Stimulated activated CD4-positive, alpha-beta T cell treated with anti-CD3 and anti-CD28 coated beads, Interleukin-4, amount 100 ng/mL, for 24 hours (primary cell): Measurements from ENCODE around the gene KRCC1.
"Not testable (repeated sequence)": the region's sequence is repeated elsewhere in the genome, so short reads cannot be mapped to it uniquely, and the experiment has no call there.

Experiments
- DNase-seq: peaks from one replicate; pipeline ENCODE4 v3.0.0-alpha.2; 2020

Gene KRCC1

DNA sequence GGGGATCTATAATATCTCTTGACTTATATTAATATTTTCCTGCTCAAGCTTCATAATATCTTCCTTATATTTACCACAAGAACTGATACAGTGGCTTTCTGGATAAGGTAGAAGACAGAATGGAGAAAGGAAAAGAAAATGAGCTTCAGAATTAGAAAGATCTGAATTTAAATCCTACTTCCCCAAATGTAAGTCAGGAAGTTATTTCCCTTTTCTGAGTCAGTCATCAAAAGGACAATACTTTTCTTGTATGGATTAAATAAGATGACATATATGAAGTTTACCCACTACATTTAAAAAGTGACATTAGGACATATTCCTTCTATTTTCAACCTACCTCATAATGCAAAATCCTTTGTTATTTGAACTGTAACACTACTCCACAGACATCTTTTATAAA lies 19.0 kb downstream of the KRCC1 start:
- DNase-seq = no peak

DNA sequence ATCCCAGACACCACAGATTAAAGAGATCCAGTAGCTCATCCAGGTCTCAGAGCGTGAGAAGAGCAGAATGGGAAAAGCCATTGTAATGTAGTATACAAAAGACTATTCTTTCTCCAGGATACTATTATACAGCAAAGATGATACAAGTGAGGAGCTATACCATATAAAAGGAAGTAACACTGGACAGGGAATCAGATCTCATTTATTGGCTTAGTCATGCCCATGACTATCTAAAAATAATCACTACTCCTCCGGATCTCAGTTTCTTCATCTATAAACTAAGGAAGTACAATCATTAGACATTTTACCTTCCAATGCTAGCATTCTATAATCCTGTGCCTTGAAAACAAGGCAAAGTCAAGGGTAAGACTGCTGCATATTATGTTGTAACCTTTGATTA lies 19.4 kb downstream of the KRCC1 start:
- no peak for DNase-seq

DNA sequence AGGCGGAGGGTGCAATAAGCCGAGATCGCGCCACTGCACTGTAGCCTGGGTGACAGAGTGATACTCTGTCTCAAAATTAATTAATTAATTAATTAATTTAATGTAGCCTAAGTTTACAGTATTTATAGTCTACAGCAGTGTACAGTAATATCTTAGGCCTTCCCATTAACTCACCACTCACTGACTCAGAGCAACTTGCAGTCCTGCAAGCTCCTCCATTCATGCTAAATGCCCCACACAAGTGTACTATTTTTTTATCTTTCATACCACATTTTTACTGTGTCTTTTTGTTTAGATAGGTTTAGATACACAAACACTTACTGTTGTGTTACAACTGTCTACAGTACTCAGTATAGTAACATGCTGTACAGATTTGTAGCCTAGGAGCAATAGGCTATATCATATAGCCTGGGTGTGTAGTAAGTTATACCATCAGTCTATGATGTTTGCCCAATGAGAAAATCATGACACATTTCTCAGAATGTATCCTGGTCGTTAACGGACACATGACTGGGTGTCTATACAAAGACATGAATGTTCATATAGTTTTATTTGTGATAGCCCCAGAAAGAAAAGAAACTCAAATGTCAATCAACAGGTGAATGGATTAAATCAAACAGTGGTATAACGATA lies 23.4 kb downstream of the KRCC1 start:
- DNase-seq = no peak

DNA sequence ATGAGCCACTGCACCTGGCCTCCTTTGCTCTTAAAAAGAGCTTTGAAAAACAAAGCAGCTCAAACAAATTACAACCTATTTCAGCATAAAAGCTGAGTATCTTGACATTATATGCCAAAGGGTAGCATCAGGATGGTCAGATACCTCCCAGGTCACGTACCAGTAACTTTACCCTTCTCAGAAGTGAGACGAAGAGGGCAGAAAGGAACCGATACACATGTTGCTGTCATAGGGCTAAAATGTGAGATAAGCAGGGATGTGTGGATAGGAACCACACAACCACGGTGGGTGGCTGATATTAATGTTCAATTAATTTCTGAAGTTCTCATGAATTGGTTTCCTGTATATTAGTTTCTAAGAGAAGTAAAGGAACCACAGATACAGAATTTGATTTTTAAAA lies 26.7 kb downstream of the KRCC1 start:
- DNase-seq = no peak

DNA sequence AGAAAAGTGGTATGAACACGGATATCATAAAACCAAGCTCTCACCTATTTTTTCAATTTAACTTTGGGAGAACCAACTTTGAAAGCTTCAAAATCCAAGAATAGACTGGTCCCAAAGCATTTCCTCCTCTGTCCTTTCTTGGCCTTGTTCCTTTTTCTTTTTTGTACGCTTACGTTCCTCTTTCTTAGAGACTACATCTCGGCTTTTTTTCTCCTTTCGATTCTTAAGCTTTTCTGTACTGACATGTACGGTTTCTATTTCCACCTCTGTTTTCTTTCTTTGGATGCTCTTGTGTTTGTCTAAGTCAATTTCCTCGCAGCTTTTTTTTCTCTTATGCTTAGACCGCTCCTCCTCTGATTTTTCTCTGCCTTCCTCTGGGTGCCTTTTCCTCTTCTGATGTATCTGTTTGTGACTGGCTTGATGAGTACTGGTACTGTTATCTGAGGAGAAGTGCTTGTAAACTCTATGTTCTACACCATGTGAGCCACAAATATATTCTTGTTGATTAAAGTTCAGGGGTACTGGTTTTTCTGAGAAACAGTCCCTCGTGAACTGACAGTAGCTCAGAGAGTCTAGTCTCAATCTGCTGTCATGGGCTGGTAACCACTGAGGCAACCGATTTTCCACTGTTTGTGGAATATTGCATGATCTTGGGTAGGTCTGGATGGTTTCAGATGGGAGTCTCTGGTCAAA lies 27.7 kb downstream of the KRCC1 start:
- DNase-seq = no peak

DNA sequence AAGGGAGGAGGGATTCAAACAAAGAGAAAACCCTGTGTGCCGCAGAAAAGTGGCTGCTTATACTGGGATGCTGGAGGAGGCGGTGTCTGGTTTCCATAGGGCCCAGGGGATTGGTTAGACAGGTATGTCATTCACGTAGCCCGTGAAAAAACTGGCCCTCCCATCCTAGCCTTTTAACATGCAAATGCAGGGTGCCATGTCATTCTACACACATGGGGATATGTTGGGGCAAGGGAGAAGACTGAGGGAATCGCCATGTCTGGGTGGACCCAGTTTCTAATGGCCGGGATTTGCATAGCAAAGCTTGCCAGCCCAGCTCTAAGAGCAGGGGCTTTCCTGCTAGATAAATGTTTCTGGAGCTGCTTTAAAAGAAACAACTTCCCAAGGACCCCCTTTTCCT lies 31.1 kb downstream of the KRCC1 start:
- DNase-seq = no peak

DNA sequence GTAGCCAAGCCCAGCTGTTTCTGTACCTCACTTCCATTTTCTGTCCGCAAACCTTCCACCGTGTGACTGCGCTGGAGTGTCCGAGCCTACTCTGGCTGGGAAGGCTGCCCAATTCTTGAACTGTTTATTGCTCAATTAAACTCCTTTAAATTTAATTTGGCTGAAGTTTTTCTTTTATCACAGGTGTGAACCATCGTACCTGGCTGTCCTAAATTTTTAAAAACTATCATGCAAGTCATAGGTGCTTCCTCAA lies 33.0 kb downstream of the KRCC1 start:
- no peak for DNase-seq

DNA sequence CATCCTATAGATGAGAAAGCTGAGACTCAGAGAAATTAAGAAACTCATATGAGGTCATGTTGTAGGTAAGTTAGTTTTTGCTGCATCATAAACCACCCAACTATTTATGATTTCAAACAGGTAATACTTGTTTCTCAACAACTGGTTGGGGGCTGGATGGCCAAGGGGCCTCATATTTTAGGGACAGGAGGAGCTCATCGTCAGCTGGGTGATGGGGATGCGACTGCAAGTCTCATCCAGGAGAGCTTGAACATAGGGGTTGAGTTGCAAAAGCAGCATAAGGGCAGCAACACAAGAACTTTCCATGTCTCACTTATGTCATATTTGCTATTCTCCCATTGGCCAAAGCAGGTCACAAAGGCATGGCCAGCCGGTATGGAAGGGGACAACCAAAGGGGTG lies 35.6 kb downstream of the KRCC1 start:
- DNase-seq = no peak

DNA sequence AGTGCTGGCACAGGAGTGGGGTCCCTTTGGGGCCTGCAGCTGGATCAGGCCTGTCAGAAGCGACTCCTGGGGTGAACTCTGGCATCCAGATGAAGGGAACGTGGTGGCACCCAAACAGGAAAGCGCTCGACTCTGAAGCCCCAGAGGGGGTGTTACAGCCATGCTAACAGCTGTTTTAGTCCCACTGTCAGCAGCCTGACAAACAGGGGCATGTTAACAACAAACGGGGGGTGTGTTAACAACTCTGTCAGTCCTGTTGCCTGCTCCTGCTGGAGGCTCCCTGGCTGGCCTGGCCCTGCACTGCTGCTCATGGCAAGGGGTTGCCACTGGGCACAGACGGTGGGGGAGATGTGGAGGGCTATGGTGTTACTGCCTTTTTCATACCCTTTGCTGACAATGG lies 36.7 kb downstream of the KRCC1 start:
- DNase-seq = no peak

DNA sequence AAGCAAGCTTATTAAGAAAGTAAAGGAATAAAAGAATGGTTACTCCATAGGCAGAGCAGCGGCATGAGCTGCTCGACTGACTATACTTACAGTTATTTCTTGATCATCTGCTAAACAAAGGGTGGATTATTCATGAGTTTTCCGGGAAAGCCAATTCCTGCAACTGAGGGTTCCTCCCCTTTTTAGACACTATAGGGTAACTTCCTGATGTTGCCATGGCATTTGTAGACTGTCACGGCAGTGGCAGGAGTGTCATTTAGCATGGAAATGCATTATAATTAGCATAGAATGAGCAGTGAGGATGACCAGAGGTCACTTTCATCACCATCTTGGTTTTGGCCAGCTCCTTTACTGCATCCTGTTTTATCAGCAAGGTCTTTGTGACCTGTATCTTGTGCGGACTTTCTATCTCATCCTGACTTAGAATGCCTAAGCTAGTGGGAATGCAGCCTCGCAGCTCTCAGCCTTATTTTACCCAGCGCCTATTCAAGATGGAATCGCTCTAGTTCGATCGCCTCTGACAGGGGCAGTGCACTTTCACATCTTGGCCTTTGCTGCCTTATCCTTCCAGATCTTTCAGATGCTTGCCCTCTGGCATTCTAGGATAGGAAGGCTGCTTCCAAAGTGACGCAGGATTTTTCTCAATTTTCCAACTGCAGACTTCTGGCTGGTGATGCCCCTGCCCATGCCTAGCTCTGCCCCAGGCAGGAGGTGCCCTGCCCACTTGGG lies 37.3 kb downstream of the KRCC1 start:
- not testable (repeated sequence) for DNase-seq

DNA sequence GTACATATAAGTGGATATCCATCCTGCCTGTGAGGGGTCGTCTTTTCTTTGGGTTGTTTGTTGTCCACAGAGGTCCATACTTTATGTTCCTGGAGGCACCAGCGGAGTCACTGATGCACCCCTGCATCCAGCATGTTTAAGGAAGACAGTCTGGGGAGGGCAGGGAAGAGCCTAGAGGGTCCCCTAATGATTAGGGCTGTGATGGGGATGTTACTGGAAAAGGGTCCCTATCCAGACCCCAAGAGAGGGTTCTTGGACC lies 37.9 kb downstream of the KRCC1 start:
- not testable (repeated sequence) for DNase-seq

DNA sequence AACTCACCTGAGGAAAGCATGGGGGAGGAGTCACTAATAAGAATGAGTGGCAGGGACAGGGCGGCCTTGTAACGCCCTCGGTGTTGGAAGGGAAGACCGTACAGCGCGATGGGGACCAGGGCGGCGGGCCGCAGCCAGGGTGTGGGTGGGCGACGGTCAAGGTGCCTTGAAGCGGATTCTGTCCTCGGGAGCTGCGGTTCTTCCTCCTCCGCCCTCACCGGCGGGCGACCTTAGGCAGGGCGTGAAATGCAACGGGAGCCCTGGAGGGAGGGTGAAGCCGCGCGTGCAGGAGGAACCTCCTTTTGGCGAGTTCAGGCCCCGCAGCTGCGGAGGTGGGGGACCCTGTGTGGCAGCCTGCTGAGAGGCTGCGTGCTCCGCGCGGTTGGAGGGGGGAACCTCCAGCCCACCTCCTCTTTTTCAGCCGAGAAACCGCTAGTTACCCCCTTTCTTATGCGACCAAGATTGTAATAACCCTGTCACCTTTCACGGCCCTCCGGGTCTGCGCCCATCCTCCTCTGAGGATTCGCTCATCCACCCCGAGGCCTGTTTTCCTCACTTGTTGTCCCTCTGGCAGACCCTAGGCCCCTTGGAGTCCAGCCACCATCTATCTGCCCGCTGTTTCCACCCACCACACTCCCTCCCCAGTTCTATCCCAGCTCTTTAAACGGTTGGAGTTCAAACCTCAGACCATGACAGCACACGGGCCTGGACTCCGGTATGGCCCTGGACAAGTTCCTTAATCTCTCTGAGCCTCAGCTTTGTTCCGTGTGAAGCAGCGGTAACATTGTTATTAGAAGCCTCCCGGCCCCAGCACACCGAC lies 38.4 kb downstream of the KRCC1 start:
- no peak for DNase-seq

DNA sequence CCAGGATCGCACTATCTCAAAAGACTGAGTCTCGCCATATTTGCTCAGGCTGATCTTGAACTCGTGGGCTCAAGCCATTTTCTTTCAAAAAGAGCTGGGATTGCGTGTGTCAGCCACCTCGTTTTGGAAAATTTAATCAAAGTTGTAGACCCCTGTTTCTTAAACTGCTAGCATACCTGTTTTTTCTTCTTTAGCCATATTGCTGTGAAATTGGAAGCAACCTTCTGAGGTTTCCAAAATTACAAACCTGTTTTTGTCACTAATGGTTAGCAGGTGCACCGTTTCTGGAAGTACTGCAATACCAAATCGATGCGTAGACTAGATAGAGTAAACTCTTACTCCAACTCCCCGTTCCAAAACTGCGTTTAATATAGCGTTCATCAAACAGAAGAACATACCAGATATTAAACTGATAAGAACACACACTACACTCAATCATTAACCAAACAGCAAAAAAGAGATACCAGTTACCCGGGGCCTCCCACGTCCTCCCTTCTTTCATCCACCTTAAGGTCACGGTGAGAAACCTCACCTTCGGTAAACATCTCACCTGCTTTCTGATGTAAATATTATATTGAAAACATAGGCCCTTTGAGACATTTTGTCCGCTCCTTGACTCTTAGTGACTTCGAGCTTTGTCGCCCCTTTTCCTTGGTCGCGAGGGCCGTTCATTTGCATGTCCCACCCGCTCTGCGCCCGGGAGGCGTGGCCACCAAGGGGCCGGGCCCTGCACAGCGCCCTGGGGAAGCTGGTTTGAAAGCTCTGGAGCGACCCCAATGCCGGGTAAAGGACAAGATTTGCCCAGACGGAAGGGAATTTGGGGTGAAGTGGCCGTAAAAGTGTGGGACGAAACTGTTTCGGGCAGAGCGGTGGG lies 39.3 kb downstream of the KRCC1 start, which contains the start of gene RNU2-63P:
Gene RNU2-63P (minus strand): TSS at position 462 of the 874 bp plus-strand sequence.
- DNase-seq = peak; percentile 77

DNA sequence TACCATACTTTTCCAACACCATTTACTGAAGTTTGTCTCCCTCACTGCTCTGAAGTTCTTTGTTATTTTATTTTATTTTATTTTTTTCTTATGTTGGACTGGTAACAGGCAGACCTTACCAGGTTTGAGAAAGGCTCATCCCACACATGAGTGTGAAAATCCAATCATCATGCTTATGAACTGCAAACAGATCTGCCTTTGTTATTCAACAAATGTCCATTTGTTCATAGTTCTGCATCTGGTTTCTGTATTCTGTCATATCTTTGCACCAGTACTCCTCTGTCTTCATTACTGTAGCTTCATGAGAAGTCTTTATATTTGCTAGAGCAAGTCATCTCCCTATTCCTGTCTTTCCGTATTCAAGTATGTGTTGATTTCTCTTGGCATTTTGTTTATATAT lies 44.6 kb downstream of the KRCC1 start:
- DNase-seq = no peak

DNA sequence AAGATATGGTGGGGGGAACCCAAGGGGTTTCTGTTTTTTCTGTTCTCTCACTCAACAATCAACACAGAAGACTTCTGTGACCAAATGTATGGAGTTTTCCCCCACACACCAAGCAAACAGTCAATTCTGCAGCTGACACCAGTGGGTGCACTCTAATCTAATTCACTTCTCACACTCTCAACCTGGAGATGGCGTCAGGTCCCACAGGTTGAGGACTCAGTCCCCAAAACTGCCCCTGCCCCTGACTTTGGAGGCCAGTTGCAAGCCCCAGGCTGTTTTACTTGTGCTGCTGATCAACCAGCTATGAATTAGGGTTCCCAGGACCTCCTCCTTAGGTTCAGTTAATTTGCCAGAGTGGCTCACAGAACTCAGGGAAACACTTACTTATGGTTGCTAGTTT lies 45.4 kb downstream of the KRCC1 start:
- no peak for DNase-seq

DNA sequence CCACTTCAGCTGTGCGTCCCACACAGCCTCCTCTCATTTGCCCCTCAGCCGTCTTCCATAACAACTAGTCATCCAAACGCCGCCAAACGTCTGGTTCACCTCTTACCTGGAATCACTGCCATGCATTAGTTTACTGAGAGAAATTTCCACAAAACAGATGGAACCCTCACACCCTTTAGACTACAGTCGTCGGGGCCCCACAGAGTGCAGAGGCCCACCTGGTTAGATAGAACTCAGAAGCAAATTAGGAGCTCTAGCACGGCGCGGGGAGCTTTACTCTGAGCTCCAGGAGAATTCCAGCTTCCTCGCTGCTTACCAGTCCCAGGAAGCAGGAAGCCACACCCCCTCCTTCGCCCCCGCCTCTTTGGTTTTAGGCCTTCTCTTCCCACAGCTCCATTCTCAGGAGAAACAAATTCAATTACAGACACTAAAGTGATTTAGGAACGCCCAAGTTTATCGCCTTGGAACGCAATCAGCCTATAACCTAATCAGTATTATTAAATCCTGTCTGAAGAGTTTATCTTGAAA lies 48.6 kb downstream of the KRCC1 start:
- DNase-seq = no peak

DNA sequence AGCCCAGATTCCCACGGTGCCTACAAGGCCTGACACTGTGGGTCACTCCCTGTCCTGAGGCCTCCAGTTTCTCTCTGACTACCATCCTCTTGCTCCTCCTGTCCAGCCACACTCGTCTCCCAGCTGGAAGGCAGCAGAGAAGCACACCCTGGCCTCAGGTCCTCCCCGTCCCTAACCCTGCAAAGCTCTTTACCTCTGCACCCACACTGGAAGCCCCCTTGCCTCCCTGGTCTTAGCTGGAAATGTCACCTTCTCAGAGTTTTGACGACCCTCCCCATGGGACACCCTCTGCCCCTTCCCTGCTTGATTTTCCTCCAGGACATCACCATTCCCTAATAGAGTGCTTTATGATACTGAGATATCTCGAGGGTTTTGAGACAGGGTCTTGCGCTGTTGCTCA lies 49.8 kb downstream of the KRCC1 start:
- no peak for DNase-seq

DNA sequence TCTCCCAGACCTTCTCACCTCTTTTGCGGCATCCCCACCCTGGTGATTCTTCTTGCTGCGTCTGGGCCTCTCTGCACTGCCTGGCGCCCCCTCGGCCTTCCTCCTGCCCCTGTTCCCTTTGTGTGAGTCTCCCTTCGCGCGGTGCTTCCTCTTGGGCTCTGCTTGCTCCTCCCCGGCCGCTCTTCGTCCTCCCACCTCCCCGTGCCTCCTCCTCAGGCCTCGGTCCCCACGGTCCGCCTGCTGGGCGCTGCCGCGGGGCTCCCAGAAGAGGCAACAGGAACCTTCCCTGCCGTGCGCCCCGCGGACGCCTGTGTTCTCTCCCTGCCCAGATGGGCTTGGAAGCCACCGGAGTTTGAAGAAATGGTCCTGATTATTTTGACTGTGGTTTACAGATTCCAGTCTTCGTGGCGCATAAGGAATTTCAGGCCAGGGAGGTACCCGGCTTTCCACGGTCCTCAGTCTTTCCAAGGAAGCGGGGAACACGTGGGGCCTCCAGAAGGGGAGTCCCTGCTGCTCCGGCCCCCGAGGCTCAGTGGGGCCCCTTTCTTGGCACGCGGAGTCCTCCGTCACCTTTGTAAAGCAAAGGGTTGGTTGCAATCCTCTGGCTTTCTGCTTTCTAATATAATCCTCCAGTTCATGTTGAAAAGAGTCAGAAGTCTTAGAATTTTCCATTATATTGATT lies 52.4 kb downstream of the KRCC1 start:
- no peak for DNase-seq

DNA sequence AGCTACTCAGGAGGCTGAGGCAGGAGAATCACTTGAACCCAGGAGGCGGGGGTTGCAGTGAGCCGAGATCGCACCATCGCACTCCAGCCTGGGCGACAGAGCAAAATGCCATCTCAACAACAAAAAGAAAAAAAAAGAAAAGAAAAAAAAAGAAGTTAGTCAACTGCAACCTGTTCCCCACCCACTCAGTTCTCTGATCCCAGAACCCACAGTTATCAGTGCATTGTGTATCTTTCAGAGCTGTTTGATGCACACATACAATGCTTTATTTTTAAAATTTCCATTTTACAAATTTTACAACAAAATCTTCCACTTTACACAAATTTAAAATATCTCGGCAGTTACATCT lies 53.2 kb downstream of the KRCC1 start:
- DNase-seq = no peak

DNA sequence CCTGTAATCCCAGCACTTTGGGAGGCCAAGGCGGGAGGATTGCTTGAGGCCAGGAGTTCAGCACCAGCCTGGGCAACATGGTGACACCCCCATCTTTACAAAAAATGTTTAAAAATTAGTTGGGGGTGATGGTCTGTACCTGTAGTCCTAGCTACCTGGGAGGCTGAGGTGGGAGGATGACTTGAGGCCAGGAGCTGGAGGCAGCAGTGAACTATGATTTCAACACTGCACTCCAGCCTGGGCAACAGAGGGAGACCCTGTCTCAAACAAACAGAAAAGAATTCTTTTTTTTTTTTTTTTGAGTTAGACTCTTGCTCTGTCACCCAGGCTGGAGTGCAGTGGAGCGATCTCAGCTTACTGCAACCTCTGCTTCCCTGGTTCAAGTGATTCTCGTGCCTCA lies 55.1 kb downstream of the KRCC1 start:
- not testable (repeated sequence) for DNase-seq

DNA sequence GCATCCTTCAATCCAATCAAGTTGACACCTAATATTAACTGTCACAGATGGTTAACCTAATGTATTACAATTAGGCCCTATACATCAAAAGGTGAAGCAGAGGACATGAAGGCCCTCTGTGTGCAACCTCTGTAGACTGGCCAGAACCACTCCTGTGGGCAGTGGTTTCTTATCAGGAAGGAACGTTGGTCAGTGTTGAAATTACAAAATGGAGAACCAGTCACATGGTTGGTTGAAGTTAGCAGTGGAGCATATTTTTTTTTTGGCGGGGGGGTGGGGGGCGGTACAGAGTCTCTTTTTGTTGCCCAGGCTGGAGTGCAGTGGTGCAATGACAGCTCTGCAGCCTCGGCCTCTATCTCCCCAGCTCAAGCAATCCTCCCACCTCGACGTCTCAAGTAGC lies 59.0 kb downstream of the KRCC1 start:
- DNase-seq = no peak

DNA sequence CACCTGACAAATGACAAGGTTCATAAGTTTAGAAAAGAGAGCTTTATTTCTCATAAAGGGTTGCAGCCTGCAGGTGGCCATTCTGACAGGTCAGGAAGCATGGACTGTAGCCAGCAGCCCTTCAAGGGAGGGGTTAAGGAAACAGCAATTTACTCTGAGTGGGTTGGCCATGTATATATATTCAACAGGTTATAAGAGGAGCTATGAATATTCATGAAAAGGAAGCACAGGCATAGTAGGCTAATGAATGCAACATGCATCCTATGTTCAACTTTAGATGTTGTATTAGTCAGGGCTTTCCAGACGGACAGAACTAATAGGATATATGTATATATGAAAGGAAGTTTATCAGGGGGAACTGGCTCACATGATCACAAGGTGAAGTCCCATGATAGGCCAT lies 59.8 kb downstream of the KRCC1 start:
- no peak for DNase-seq
